ENCODE results near the gene FADD. TPM values are rescaled to one million over a fixed set of nuclear protein-coding genes. Genes with fewer than 3 reads are reported as not detected.
A peak's percentile ranks its signal among the peaks of the same experiment; 100 is the strongest.

Gene FADD, protein sequence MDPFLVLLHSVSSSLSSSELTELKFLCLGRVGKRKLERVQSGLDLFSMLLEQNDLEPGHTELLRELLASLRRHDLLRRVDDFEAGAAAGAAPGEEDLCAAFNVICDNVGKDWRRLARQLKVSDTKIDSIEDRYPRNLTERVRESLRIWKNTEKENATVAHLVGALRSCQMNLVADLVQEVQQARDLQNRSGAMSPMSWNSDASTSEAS
- polyA plus RNA-seq = 21.0 TPM

DNA sequence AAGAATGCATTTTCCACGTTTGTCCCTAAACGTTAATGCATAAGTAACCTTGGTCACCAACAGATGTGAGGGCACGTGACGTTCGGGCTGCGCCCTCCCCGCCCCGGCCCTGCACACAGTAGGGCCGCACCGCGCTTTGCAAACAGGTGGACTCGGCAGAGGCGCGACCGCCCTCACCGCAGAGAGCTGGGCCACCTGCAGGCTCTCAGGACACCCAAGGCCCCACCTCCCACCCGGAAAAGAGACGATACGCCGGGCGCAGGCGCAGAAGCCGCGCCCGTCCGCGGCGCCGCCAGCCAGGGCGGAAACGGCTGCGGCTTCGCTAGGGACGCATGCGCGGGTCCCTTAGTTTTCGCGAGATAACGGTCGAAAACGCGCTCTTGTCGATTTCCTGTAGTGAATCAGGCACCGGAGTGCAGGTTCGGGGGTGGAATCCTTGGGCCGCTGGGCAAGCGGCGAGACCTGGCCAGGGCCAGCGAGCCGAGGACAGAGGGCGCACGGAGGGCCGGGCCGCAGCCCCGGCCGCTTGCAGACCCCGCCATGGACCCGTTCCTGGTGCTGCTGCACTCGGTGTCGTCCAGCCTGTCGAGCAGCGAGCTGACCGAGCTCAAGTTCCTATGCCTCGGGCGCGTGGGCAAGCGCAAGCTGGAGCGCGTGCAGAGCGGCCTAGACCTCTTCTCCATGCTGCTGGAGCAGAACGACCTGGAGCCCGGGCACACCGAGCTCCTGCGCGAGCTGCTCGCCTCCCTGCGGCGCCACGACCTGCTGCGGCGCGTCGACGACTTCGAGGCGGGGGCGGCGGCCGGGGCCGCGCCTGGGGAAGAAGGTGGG is at the start of gene FADD:
Gene FADD, plus strand, starts transcription at position 377 of the 831 bp plus-strand sequence. Its CDS starts 164 bp downstream, at position 541.
- Mint-ChIP-seq H3K4me1 (peaks cover 11 to 26% (median 24%) of the 10 kb centered on the region in 3 donors), H3K27me3 (peaks cover 2% of the 10 kb centered on the region), H3K36me3 (peaks cover 2% of the 10 kb centered on the region), H3K9me3 (no peaks in the 10 kb centered on the region), H3K27ac (peak within 1 kb of the TSS; percentile 88 to 95 (median 95)), H3K4me3 (peak within 1 kb of the TSS; percentile 90 to 98 (median 96))

DNA sequence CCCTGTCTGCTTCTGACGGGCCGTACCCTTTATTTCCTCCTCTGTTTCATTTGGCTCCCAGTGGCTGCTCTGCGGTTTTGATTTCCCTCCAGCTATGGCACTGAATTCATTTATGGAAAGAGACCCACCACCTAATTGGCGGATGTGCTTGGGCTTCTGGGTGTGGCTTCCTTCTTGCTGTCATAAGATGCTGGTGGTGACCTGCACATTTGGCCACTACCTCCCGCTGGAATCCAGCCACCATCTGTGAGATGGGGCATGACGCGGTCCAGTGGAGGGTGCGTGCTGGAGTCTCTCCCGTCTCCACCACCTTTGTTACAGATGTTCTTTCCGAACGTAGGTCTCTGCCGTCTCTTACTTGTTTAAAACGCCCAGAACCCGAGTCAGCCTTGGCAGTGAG is 47.7 kb upstream of the FADD start:
- Mint-ChIP-seq H3K4me1 (no peaks in the 10 kb centered on the region), H3K9me3 (peaks cover 0 to 2% (median 0%) of the 10 kb centered on the region in 3 donors), H3K36me3 (no peaks in the 10 kb centered on the region), H3K27me3 (peaks cover 1% of the 10 kb centered on the region), H3K4me3 (peak overlapping the region in 1 of 4 donors; percentile 39), H3K27ac (no peak overlapping the region)

DNA sequence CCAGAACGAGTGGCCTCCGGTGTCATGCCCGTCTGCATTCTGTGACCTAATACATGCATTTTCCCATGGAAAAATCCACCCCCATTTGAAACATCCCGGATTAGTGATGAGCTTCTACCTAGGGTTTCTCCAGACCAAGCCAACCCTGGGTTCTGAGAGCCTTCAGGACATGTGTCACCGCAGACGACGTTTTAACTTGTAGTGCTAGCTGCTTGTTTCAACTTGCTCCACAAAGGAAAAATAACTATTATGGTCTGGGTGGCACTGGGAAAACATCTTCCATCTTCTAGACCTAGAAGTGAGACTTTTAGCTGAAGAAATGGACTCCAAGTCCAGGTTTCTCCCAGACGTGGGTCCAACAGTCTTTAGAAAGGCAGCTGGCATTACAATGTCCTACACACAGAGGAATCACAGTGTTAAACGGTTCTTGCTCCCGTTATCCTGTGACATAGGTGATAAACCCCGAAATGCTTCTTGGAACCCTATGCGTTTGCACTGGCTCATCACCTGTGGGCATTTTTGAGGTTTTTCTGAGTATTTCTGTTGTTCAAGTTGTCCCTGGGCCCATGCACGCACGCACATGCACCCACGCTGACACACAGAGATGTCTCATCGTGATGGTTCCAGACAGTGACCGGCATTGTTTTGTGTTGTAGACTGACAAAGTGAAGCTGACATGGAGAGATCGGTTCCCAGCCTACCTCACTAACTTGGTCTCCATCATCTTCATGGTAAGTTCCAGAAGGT is 46.6 kb upstream of the FADD start:
- Mint-ChIP-seq H3K27ac (no peak overlapping the region), H3K36me3 (no peaks in the 10 kb centered on the region), H3K4me1 (no peaks in the 10 kb centered on the region), H3K9me3 (peaks cover 0 to 2% (median 0%) of the 10 kb centered on the region in 3 donors), H3K27me3 (peaks cover 10% of the 10 kb centered on the region), H3K4me3 (no peak overlapping the region)

DNA sequence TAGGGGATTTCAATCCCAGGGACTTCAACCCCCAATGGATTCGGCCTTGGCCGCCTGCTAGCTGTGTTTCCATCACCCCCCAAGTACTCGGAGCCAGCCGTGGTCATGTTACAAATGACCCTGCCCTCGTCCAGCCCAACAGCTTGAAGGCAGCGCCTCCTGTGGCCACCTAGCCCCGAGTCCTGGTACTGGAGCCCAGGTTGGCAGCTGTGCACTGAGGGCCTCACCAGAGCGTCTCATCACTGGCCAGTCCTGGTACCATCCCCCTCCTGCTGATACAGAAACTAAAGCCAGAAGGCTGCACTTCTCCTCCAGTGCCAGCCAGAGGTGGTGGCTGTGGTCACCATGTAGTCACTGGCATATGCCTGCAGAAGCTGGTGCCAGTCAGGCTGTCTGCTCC is 44.9 kb upstream of the FADD start:
- no peak overlapping the region for H3K4me3 Mint-ChIP-seq
- H3K4me1 Mint-ChIP-seq = no peaks in the 10 kb centered on the region
- peak overlapping the region in 1 of 3 donors; percentile 50 for H3K27ac Mint-ChIP-seq
- peaks cover 0 to 2% (median 0%) of the 10 kb centered on the region in 3 donors for H3K9me3 Mint-ChIP-seq
- peaks cover 10% of the 10 kb centered on the region for H3K27me3 Mint-ChIP-seq
- no peaks in the 10 kb centered on the region for H3K36me3 Mint-ChIP-seq

DNA sequence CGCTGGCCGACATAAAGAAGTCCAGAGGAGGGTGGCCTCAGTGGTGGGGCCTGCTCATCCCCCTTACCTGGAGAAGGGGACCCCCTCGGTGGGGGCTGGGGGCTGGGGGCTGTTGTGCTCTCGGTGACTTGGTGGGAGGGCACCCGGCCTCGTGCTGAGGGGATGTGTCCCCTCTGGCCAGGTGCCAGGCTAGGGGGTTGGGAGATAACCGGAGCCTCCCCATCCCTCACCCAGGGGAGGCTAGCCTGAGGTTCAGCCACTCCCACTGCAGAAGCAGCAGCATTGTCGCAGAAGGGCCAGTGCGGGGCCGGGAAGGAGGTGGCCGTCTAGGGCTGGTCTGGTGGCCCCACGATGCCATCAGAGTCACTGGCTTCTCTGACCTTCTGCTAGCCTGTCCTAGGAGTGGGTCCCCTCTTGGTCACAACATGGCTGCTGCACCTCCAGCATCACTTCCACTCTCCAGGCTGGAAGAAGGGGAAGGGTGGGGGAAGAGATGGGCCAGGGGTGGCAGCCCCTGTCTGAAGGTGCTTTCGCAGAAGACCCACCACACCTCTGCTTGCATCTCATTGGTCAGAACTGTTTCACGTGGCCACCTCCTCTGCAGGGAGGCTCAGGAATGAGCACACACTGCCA is 44.2 kb upstream of the FADD start:
- H3K27me3 Mint-ChIP-seq = peaks cover 11% of the 10 kb centered on the region
- no peaks in the 10 kb centered on the region for H3K4me1 Mint-ChIP-seq
- H3K4me3 Mint-ChIP-seq = no peak overlapping the region
- no peak overlapping the region for H3K27ac Mint-ChIP-seq
- H3K9me3 Mint-ChIP-seq = peaks cover 0 to 2% (median 0%) of the 10 kb centered on the region in 3 donors
- H3K36me3 Mint-ChIP-seq = no peaks in the 10 kb centered on the region

DNA sequence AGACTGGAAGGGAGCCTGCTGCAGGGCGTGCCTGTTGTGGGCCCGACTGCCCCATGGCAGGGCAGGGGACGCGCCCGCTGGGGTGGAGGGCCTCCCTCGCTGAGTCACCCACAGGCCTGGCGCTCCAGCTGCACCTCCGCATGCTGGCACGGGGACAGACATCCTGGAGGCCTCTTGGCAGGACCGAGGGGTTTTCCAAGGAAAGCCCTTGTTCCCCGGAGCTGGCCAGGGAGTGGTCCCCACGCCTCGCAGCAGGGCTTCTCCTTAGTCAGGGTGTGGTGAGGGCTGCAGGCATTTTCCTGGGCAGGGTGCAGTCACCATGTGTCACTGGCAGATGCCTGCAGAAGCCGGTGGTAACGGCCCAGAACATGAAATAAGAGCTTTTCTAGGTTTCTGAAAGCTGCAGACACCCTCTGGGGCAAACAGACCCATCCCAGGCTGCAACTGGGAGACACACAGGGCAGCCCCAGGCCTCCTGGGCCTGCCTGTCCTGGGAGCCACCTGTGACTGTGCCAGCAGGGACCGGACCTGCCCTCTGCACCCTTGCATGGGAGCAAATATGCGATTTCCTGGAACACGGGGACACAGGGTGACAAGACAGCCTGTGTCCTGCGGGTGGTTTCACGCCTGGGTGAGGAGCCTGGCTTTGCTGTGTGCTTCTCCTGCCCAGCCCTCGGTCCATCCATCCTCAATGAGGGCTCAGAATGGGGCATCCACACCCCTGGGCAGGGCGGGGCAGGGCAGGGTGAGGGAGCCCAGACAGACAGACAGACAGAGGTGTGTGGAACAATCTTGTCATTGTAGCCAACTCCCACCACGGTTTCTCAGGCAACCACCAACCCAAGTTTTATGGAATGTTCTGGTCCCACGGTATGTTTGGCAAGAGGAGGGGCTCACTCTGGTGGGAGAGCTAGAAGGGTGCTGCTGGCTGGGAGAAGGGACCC is 43.2 kb upstream of the FADD start:
- Mint-ChIP-seq H3K4me3 (no peak overlapping the region), H3K4me1 (no peaks in the 10 kb centered on the region), H3K36me3 (no peaks in the 10 kb centered on the region), H3K27me3 (peaks cover 11% of the 10 kb centered on the region), H3K27ac (no peak overlapping the region), H3K9me3 (no peaks in the 10 kb centered on the region)

DNA sequence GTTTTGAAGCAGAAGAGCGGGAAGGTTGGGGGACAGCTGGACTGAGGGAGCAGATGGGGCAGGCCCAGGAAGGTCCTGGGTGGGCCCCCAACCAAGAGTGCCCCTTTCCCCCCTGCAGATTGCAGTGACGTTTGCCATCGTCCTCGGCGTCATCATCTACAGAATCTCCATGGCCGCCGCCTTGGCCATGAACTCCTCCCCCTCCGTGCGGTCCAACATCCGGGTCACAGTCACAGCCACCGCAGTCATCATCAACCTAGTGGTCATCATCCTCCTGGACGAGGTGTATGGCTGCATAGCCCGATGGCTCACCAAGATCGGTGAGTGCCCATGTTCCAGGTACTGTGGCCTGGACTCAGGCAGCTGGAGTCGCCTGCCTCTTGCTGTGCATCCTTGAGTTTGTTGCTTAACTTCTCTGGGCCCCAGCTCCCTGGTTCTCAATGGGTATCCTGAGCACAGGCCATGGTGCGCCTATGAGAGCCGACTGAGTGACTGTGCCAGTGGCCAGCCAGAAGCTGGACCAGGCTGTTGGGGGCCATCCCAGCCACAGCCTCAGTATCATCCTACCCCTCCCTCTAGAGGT is 42.0 kb upstream of the FADD start:
- Mint-ChIP-seq H3K4me1 (no peaks in the 10 kb centered on the region), H3K9me3 (no peaks in the 10 kb centered on the region), H3K36me3 (no peaks in the 10 kb centered on the region), H3K4me3 (no peak overlapping the region), H3K27me3 (peaks cover 15% of the 10 kb centered on the region), H3K27ac (no peak overlapping the region)

DNA sequence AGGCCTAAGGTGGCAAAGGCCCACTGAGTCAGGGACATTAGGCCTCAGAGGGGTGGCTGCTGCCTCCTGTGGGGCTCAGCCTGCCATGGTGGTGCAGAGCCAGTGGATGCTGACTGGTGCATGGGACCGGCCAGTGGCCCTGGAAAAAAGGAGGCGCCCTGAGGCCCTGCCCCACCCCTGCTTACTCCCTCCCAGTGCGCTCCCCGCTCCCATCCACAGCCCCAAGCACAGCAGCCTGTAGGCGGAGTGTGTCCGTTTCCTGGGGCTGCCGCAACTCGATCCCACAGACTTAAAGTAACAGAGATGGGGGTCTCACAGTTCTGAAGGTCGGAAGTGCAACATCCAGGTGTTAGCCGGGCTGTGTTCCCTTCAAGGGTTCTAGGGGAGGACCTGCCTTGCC is 38.4 kb upstream of the FADD start:
- Mint-ChIP-seq H3K27me3 (peaks cover 23% of the 10 kb centered on the region), H3K36me3 (no peaks in the 10 kb centered on the region), H3K27ac (peak overlapping the region in 1 of 3 donors; percentile 35), H3K9me3 (no peaks in the 10 kb centered on the region), H3K4me1 (no peaks in the 10 kb centered on the region), H3K4me3 (no peak overlapping the region)

DNA sequence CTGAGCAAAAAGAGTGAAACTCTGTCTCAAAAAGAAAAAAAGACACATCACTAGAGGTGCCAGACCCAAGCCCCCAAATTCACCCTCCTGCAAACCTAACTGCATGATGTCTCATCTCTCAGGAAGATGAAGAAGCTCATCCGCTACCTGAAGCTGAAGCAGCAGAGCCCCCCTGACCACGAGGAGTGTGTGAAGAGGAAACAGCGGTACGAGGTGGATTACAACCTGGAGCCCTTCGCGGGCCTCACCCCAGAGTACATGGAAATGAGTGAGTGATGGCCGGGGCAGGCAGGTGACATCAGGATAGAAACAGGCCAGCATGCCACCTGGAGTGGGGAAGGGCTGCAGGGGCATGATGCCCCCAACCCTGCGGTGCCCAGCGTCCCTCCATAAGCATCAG is 36.0 kb upstream of the FADD start:
- Mint-ChIP-seq H3K27me3 (peaks cover 15% of the 10 kb centered on the region), H3K36me3 (no peaks in the 10 kb centered on the region), H3K27ac (no peak overlapping the region), H3K9me3 (no peaks in the 10 kb centered on the region), H3K4me3 (no peak overlapping the region), H3K4me1 (no peaks in the 10 kb centered on the region)

DNA sequence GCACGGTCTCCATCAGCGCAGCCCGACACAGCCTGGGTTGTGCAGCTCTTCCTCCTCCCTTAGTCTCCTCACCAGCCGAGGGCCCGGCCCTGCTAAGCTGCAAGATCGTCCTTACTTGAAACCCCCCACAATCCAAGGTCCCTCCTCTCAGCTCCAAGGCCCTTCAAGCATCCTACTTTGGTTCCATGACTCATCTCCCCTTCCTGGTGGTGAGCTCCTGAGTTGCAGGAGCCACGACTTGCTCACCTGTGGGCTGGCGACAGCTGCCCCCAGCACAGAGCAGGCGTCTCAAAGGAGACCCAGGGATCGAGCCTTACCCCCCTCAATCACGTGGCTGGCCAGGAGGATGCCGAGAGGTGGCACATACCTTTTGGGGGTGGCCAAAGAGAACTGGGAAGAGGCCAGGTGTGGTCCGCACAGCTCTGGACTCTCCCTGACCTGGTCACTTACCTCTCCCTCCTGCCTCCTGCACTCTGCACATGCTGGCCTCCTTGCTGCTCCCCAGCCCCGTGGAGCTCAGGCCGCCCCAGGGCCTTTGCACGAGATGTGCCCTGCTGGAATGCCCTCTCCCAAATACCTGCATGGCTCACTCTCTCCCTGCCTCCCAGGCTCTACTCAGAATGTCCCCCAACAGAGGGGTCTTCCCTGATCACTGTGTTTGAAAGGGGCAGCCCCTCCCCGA is 35.2 kb upstream of the FADD start:
- H3K27me3 Mint-ChIP-seq = peaks cover 16% of the 10 kb centered on the region
- H3K36me3 Mint-ChIP-seq = no peaks in the 10 kb centered on the region
- no peak overlapping the region for H3K27ac Mint-ChIP-seq
- H3K4me3 Mint-ChIP-seq = no peak overlapping the region
- no peaks in the 10 kb centered on the region for H3K4me1 Mint-ChIP-seq
- H3K9me3 Mint-ChIP-seq = no peaks in the 10 kb centered on the region

DNA sequence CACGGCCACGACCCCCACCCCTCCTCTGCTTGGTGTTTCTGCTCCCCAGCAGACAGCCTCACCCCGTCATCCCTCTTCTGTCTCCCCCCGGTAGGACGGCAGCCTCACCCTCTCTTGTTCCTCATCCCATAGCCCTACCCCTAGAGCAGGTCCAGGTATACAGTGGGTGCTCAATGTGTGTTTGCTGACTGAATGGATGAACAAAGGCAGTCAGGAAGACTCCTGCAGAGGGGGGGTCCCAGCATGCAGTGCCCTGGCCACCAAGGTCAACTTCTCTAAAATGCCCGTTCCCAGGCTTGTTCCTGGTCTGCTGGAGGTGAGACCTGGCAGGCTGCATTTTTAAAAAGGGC is 34.7 kb upstream of the FADD start:
- Mint-ChIP-seq H3K4me1 (no peaks in the 10 kb centered on the region), H3K27ac (no peak overlapping the region), H3K36me3 (no peaks in the 10 kb centered on the region), H3K4me3 (no peak overlapping the region), H3K9me3 (no peaks in the 10 kb centered on the region), H3K27me3 (peaks cover 16% of the 10 kb centered on the region)

DNA sequence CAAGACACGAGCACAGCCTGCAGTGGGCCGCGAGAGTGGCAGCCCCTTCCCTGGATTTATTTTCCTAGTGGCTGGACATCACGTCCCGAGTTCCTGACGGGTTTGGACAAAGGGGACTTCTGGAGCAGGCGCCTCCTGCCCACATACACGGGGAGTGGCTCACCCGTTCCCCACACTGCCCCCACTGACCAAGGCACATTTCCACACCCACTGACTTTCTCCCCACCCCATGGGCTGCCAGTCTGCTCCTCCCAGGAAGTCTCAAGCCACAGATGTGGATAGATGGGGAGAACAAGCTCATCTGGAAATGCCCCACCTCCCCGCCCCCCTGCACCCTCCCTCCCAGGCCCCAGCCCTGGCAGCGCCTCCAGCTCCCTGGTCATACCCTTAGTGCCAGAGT is 34.0 kb upstream of the FADD start:
- Mint-ChIP-seq H3K4me1 (no peaks in the 10 kb centered on the region), H3K4me3 (no peak overlapping the region), H3K27ac (no peak overlapping the region), H3K36me3 (no peaks in the 10 kb centered on the region), H3K27me3 (peaks cover 14% of the 10 kb centered on the region), H3K9me3 (no peaks in the 10 kb centered on the region)

DNA sequence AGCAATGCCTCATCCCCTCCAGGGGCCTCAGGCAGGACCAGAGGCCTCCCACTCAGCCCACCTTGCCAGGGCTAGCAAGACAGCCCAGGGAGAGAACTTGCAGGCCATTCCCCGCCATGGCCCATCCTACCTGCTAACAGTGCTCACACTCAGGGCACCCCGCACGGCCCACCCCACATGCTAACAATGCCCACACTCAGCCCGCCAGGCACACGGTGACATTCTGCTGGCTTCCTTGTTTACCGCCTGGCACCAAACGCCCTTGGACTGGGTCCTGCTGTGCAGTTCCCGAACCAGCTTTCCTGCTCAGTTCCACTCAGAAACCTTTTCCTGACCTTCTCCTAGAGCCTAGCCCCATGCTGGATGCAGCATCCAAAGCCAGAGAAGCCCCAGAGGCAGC is 33.5 kb upstream of the FADD start:
- no peaks in the 10 kb centered on the region for H3K4me1 Mint-ChIP-seq
- peaks cover 14% of the 10 kb centered on the region for H3K27me3 Mint-ChIP-seq
- H3K27ac Mint-ChIP-seq = no peak overlapping the region
- H3K36me3 Mint-ChIP-seq = no peaks in the 10 kb centered on the region
- no peaks in the 10 kb centered on the region for H3K9me3 Mint-ChIP-seq
- no peak overlapping the region for H3K4me3 Mint-ChIP-seq
